K562 (cell line): ENCODE data around the gene RNU1-4. TPM values are rescaled to one million over a fixed set of nuclear protein-coding genes. Genes with fewer than 3 reads are reported as not detected.

Source experiments
- DEAF1 ChIP-seq: fragments of 450-650 bp; formaldehyde crosslinking; IDR thresholded peaks from 2 replicates; pipeline ENCODE4 v1.4.0; 2020; ENCODE audit warnings: mild to moderate bottlenecking, moderate library complexity
- HNRNPUL1 ChIP-seq: fragments of 200-400 bp; formaldehyde crosslinking; IDR thresholded peaks from 2 replicates; pipeline ENCODE4 v1.6.1; 2017; ENCODE audit warnings: low read length
- MCM7 ChIP-seq, 2 experiments: fragments of 450-650 bp; IDR thresholded peaks; 2 replicates each; pipeline ENCODE4 v1.6.1; 2016 to 2018
- NFIX ChIP-seq: fragments of 250-450 bp; sonication (Bioruptor Pico); IDR thresholded peaks from 2 replicates; pipeline ENCODE4 v1.4.0; 2020; ENCODE audit warnings: low read depth, mild to moderate bottlenecking, moderate library complexity
- POLR3A ChIP-seq: IDR thresholded peaks from 2 replicates; pipeline ENCODE4 v1.6.1; 2011; ENCODE audit warnings: borderline replicate concordance, mild to moderate bottlenecking, moderate library complexity; ENCODE audit not compliant: insufficient read length, insufficient read depth; ENCODE audit errors: extremely low read depth
- RAD21 ChIP-seq, 2 experiments: fragments of 250-450 bp in 1 of 2; fragments of 450-650 bp in 1 of 2; sonication (Bioruptor Pico) in 1 of 2; formaldehyde crosslinking in 1 of 2; IDR thresholded peaks in 1 of 2; conservative IDR thresholded peaks in 1 of 2; 2 replicates each; pipeline versions ENCODE4 v1.4.0 to v1.8.0; 2020 to 2022; ENCODE audit warnings: mild to moderate bottlenecking in 2 of 2, moderate library complexity in 1 of 2
- SMAD3 ChIP-seq: fragments of 450-650 bp; formaldehyde crosslinking; conservative IDR thresholded peaks from 2 replicates; pipeline ENCODE4 v1.4.0; 2020; ENCODE audit warnings: mild to moderate bottlenecking
- TBP ChIP-seq: optimal IDR thresholded peaks from 2 replicates; pipeline ENCODE3; 2011; ENCODE audit warnings: low read depth, low read length, improper control_type of control experiment
- TSC22D4 ChIP-seq: fragments of 450-650 bp; IDR thresholded peaks from 2 replicates; pipeline ENCODE4 v1.6.1; 2016; ENCODE audit warnings: missing genetic modification characterization, missing biosample characterization, control low read depth
- ZNF354B ChIP-seq: fragments of 250-450 bp; sonication (Bioruptor Pico); IDR thresholded peaks from 2 replicates; pipeline ENCODE4 v1.4.0; 2020
- polyA plus RNA-seq, 8 experiments: library from polyadenylated mRNA; depleted of rRNA in 4 of 8; stranded (reverse) in 5 of 8; unstranded in 3 of 8; fragments of >200 nt; fragmentation: Nextera tagmentation in 2 of 8; fragmentation: Illumina TruSeq in 1 of 8; extraction: Ambion mirVana in 2 of 8; extraction: Trizol in 1 of 8; gene quantifications; 2 replicates each; pipeline versions ENCODE4 v1.2.1 to v1.2.3, GENCODE V29; 2011 to 2014; ENCODE audit warnings: inconsistent platforms in 1 of 8, missing spikeins in 1 of 8
- total RNA-seq, 7 experiments: library from RNA; depleted of rRNA in 6 of 7; stranded (reverse); fragments of >200 nt in 6 of 7; fragmentation: Illumina TruSeq in 2 of 7; extraction: Trizol in 2 of 7; gene quantifications; 2 replicates each; pipeline versions ENCODE4 v1.2.1 to v1.2.3, GENCODE V29; 2011 to 2021; ENCODE audit warnings: low replicate concordance in 1 of 7

Gene RNU1-4
- total and polyA plus RNA-seq, 9 of the 15 experiments (the other 6 are each of a cell fraction or from before 2014, with no cell fraction given): under 0.01 to 32,823 (median 2,538) TPM; not detected in 4

- TF ChIP-seq DEAF1 (0 out of 2 replicates have a peak, but pooled peaks have one; percentile 36), NFIX (CRISPR knock-in tag) (0 out of 2 replicates have a peak, but pooled peaks have one; percentile 5), ZNF354B (0 out of 2 replicates have a peak, but pooled peaks have one; percentile 12), POLR3A (peak; percentile 40), SMAD3 (CRISPR knock-in tag) (peak; percentile 81), TSC22D4 (peak; percentile 79; the same call in 1 of the 2 replicates), TBP (peak; percentile 25), RAD21 (CRISPR knock-in tag; conservative IDR thresholded peaks at IDR 0.05 in 1 of 2, IDR thresholded peaks at IDR 0.05 in 1 of 2) (0 out of 4 replicates have a peak, but pooled peaks of 1 of the 2 experiments have one; percentile 15), MCM7 (IDR thresholded peaks at IDR 0.05) (0 out of 4 replicates have a peak, but pooled peaks of 1 of the 2 experiments have one; percentile 7), HNRNPUL1 (0 out of 2 replicates have a peak, but pooled peaks have one; percentile 50)
Observed at GRCh38 chr1:16725439-16726245, 14.7 kb upstream of the RNU1-4 start (continued).
